Measurements from ENCODE around the gene PTGES. TPM values are rescaled to one million over a fixed set of nuclear protein-coding genes. Genes with fewer than 3 reads are reported as not detected.

The PTGES gene
- total RNA-seq, 1 experiment from 2014 or later, result 2.4 TPM

GRCh38 chr9:129694243-129694646 lies 58.6 kb downstream of the PTGES start:
- Histone ChIP-seq H2BK5ac (ENCODE audit: insufficient read length, low read length) (no peak overlapping the region), H3K27me3 (ENCODE audit: insufficient read depth, low read length) (no peaks in the 10 kb centered on the region), H4K20me1 (ENCODE audit: control insufficient read depth, insufficient read depth, insufficient read length) (no peaks in the 10 kb centered on the region), H2BK12ac (ENCODE audit: insufficient read length, low read depth, low read length) (no peak overlapping the region), H3K23ac (ENCODE audit: insufficient read length, low read depth, low read length) (no peak overlapping the region), H2BK15ac (ENCODE audit: low read depth, low read length) (no peak overlapping the region), H3K79me1 (ENCODE audit: insufficient read depth, low read depth, low read length, poor library complexity, severe bottlenecking) (no peaks in the 10 kb centered on the region), H3K9me3 (ENCODE audit: control insufficient read depth, low read depth, low read length) (no peaks in the 10 kb centered on the region), H3K4me1 (ENCODE audit: insufficient read depth, low read length) (no peaks in the 10 kb centered on the region), H4K91ac (ENCODE audit: insufficient read length, low read depth, low read length) (no peak overlapping the region), H2AK5ac (ENCODE audit: insufficient read length, low read length) (no peak overlapping the region), H3K4me2 (ENCODE audit: insufficient read depth, insufficient read length, low read length) (no peak overlapping the region), H3K79me2 (ENCODE audit: insufficient read depth, low read length) (no peaks in the 10 kb centered on the region), H2BK20ac (ENCODE audit: low read depth, low read length, poor library complexity, severe bottlenecking) (no peak overlapping the region), H3K4ac (ENCODE audit: low read depth, low read length) (no peak overlapping the region), H3K56ac (ENCODE audit: insufficient read length, low read depth, low read length) (no peak overlapping the region), H3K18ac (ENCODE audit: insufficient read length, low read depth, low read length) (no peak overlapping the region), H3K27ac (ENCODE audit: insufficient read length, low read depth, low read length) (no peak overlapping the region), H3K23me2 (ENCODE audit: insufficient read length, low read depth, low read length, poor library complexity, severe bottlenecking) (peaks cover 11% of the 10 kb centered on the region), H3K9ac (ENCODE audit: extremely low read depth, insufficient read length, low read length) (no peak overlapping the region), H4K8ac (replicated peaks; ENCODE audit: insufficient read length, low read depth, low read length) (no peak overlapping the region), H3T11ph (ENCODE audit: low read length) (no peak overlapping the region), H2AFZ (ENCODE audit: low read length) (no peak overlapping the region), H2BK120ac (ENCODE audit: low read depth, low read length, poor library complexity, severe bottlenecking) (no peak overlapping the region), H3K14ac (ENCODE audit: insufficient read depth, low read length) (no peak overlapping the region), H4K5ac (ENCODE audit: insufficient read length, low read depth, low read length) (no peak overlapping the region)
- TF ChIP-seq CTCF (conservative IDR thresholded peaks at IDR 0.05), result no peak
- Mint-ChIP-seq H3K27me3 (ENCODE audit: low read depth) (peaks cover 39% of the 10 kb centered on the region), H3K27ac (no peak overlapping the region), H3K4me3 (no peak overlapping the region), H3K36me3 (ENCODE audit: insufficient read depth in 1 of 3, low read depth in 3 of 3) (no peaks in the 10 kb centered on the region; a peak in 1 of 7 replicates), H3K9me3 (no peaks in the 10 kb centered on the region), H3K4me1 (peaks cover 9 to 24% of the 10 kb centered on the region in 2 experiments)
- WGBS (ENCODE audit: extremely low coverage, insufficient read length, low lambda C conversion rate), result no CpG with 5 or more reads among the region's 11 CpGs
- no peak for DNase-seq

Data from H9 (cell line).